Limb (tissue), 2 donors: Measurements from ENCODE around the gene RAB18.
"Not testable (repeated sequence)": the region's sequence is repeated elsewhere in the genome, so short reads cannot be mapped to it uniquely, and the experiment has no call there.

Source experiments
- DNase-seq, 2 donors: peaks; one replicate each; pipeline ENCODE4 v3.0.0-alpha.2; 2016; ENCODE audit errors: extremely low spot score in 2 of 2

Gene RAB18

GRCh38 chr10:27504007-27504807 is at the start of gene RAB18:
TSS of gene RAB18 (plus strand) at chr10:27504304. CDS start at chr10:27504370, 66 bp downstream.
- peak; percentile 97 to 98 for DNase-seq

DNA sequence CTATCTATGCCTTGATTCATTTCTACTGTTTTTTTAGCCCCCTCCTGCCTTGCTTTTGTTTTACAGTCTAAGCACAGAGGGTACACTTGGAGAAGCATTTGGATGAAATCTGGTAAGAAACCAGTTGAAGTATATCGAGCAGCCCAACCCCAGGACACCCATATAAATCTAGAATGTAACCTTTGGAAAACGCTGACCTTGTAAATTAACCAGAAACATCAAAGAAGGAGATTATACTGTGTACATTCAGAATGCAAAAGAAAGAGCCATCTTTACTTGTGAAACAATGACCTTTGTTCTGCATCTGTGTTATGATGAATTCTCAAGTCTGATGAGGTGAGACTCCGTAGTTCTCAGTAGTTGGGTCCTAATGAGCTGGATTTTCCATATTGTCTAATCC is 49.3 kb upstream of the RAB18 start:
- no peak for DNase-seq

DNA sequence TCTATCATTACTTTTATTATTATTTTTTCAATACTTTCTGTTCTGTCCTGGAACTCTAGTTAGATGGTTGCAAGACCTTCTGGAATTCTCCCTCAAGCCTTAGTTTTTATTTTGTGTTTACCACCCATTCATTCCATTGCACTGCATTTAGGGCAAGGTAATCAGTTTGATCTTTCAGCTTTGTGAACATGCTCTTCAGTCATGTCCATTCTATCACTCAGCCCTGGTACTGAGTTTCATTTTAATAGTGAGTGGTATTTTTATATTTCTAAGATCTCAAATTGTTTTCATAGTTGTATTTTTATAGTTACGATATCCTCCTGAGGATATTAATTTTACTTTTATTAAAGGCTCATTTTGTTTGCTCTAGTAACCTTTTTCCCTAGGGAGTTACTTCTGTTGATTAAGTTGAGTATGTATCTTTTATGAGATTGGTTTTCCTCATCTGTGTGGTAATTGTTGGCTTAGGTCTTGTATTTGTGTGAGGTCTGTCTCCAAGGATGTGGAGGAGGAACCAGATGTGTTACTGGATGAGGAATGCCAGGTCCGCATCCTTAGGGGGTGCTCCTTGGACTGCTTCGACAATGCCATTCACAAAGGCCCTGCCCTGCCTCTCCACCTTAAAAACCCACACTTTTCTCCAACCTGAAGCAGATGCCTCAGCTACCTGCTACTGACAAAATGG is 46.7 kb upstream of the RAB18 start:
- no peak for DNase-seq

DNA sequence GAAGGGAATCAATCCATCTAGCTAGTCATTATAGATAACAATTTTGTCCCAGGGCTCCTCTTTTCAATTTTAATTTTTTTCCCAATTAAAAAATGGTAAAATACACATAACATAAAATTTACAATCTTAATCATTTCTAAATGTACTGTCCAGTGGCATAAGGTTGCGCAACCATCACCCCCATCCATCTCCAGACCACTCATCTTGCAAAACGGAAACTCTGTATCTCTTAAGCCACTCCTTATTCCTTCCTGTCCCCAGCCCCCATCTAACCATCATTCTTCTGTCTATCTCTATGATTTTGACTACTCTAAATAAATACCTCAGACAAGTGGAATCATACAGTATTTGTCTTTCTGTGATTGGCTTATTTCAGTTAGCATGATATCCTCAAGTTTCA is 46.1 kb upstream of the RAB18 start:
- no peak for DNase-seq

- DNase-seq = no peak
Observed at GRCh38 chr10:27461312-27461711, 42.8 kb upstream of the RAB18 start.

GRCh38 chr10:27463961-27464360 is 40.1 kb upstream of the RAB18 start:
- DNase-seq = no peak

- DNase-seq = no peak
Observed at GRCh38 chr10:27464993-27465392, 39.1 kb upstream of the RAB18 start.

GRCh38 chr10:27465596-27465995 is 38.5 kb upstream of the RAB18 start:
- not testable (repeated sequence) for DNase-seq

GRCh38 chr10:27470885-27471284 is 33.2 kb upstream of the RAB18 start:
- no peak for DNase-seq

DNA sequence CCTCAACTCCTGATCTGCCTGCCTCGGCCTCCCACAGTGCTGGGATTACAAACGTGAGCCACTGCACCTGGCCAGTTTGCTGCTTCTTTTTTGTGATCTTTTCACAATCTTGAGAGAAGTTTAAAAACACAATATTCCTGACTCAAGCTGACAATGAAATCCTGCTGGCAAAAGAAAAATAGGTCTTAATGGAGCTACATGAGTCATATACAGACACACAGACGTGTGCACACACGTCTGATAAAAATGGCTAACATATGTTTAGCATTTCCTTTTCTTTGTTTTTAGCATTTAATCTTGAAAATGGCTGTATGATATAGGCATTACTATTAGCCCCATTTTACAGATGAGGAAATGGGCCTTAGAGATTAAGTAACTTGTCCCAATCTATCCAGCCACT is 29.4 kb upstream of the RAB18 start:
- DNase-seq = no peak

DNA sequence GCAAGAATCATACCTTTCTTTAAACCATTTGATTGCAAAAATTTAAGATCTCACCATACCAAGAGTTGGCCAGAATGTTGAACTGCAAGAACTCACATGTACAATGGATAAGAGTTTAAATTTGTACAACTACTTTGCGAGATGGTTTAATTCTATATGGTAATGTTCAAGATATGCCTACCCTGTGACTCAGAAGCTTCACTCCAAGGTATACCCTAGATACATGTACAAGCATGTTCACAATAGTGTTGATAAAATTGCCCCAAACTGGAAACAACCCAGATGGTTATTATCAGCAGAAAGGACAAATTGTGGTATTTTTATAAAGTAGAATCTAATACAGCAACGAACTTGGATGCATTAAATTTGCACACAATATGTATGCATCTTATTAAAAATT is 25.1 kb upstream of the RAB18 start:
- DNase-seq = no peak

DNA sequence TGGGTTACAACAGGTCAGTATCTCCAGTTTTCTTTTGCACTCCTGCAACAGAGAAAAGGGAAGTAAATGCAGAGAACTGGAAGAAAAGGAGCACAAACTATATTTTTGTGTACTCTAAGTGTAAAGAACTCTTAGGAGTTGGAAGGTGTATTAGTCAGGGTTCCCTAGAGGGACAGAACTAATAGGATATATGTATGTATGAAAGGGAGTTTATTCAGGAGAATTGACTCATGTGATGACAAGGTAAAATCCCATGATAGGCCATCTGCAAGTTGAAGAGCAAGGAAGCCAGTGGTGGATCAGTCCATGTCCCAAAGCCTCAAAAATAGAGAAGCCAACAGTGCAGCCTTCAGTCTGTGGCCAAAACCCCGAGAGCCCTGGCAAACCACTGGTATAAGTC is 22.6 kb upstream of the RAB18 start:
- no peak for DNase-seq

GRCh38 chr10:27482984-27483956 is 20.8 kb upstream of the RAB18 start:
- DNase-seq = no peak

DNA sequence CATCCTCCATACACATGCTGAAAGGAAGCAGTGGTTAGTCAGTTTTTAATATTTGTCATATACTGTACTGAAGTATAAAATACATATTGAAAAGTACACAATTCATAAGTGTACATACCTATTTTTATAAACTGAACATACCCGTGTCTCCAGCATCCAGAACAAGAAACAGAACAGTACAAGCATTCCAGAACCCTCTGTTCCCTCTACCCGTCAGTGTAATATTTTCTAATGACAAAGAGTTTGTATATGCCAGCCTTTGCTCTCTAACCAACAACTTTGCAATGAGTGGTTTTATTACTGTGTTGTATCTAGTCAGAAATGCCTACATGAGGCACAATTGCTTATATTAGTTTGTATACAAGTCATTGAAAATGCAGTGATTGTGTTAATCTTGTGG is 18.7 kb upstream of the RAB18 start:
- no peak for DNase-seq

DNA sequence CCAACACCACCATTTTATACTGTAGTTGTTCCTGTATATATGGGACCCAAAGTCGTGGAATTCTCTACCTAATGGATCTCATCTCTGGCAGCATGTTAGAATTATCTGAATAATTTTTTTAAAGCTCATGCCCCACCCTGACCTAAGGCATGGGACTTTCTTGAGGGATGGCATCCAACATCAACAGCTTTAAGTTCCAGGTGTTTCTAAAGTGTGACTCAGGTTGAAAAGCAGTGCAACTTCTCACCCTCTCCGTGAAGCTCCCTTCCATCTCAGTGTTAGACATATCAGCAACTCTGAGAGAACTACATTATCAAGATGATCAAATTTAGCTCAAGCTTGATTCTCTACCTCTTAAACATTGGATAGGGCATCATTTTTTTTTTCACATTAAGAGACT is 18.1 kb upstream of the RAB18 start:
- no peak for DNase-seq

GRCh38 chr10:27490807-27491206 is 13.3 kb upstream of the RAB18 start:
- no peak for DNase-seq

DNA sequence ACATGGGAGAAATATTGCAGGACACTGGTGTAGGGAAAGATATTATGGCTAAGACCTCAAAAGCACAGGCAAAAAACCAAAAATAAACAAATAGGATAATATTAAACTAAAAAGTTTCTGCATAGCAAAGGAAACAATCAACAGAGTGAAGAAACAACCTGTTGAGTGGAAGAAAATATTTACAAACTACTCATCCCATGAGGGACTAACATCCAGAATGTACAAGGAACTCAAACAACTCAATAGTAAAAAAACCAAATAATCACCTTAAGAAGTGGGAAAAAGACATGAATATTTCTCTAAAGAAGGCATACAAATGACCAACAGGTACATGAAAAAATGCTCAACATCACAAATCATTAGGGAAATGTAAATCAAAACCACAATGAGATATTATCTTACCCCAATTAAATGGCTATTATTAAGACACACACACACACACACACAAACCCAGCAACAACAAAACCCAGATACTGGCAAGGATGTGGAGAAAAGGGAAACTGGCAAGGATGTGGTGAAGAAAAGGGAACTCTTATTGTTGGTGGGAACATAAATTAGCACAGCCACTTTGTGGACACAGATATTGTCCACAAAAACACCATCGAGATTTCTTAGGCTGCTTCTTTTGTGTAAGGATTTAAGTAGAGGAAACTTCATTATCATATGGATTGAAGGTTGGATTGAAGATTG is 9.8 kb upstream of the RAB18 start:
- DNase-seq = no peak

- no peak for DNase-seq
Observed at GRCh38 chr10:27496137-27496536, 8.0 kb upstream of the RAB18 start.

DNA sequence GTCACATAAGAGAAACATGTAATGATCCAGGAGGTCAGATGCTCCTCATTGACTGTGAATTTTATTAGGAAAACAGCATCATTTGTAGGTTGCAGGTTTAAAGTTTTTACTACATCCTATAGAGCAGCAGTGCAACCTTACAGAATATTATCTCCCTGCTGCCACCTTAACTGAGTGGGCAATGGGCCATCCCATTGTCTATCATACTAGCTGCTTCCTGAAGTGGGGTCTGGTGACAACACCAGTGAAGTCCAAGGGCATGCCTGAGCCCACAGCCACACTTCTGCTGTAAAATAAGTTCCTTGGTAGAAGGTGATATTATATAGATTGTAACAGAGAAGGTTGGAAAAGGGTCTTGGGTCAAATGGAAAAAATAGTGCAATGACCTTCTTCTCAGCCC is 4.0 kb upstream of the RAB18 start:
- no peak for DNase-seq

DNA sequence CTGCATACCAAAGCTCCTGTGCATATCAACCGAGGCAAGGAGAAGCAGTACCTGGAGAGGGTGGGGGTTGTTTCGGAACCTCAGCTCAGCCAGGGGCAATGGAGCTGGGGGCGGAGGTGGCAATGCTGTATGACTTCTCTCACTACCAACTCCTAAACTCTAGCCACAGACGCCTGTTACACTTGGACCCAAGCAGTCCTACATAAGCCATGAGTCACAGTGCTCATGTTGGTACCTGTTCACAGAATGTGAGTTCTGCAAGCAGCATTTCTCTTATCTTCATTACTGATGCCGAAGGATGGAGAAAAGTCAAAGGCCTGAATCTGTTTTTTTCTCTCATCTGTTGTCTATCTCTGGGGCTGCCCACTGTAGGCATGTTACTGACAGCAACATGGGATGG is 3.2 kb upstream of the RAB18 start:
- DNase-seq = no peak

- no peak for DNase-seq
Observed at GRCh38 chr10:27503498-27504006, 552 bp upstream of the RAB18 start.
